ENCODE data around the gene SMARCA5. TPM values are rescaled to one million over a fixed set of nuclear protein-coding genes. Genes with fewer than 3 reads are reported as not detected.

SMARCA5 gene
- total and polyA plus RNA-seq, 9 of the 15 experiments (the other 6 are each of a cell fraction or from before 2014, with no cell fraction given), result 21.6 to 57.8 (median 34.6) TPM

DNA sequence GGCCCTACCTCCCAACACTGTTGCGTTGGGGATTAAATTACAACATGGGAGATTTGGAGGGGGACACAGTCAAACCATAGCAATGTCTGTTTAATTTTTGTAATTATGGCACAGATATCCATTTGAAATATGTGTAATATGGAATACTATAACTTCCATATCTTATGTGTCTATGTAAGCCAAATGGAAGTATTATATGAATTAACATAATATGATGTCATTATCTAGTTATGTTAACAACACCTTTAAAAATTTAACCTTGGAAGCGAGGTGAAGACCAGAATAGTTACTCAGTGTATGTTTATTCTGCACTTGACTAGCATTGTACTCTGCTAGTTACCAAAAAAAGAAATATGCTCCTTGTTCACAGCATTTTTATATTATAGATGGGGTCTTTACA lies 4.3 kb downstream of the SMARCA5 start:
- H3K79me2 ChIP-seq (ENCODE audit: control insufficient read depth, insufficient read depth, low read length), result peaks cover 90% of the 10 kb centered on the region
- H3K4me2 ChIP-seq (ENCODE audit: insufficient read depth, low read length), result no peak overlapping the region
- no peaks in the 10 kb centered on the region for H3K9me1 ChIP-seq (ENCODE audit: control insufficient read depth, insufficient read depth, low read length)
- FAIRE-seq (no peak), DNase-seq (ENCODE audit: extremely low read depth in 1 of 4, low spot score in 3 of 4) (no peak), ATAC-seq (no peak)
- no TSS peak for BruUV-seq (replicated peaks)
- ChIA-PET POLR2A (no interaction called here), CTCF (ENCODE audit: low intra/inter-chr PET ratio) (no interaction called here)
- 87% methylated on average over 2 of the region's 2 CpGs for WGBS (ENCODE audit: insufficient coverage, low coverage, missing lambda C conversion rate)
- in situ Hi-C loops (cut with MboI) (no loop called here), intact Hi-C loops (cut with micrococcal nuclease) (loop anchor here (10.0 kb wide), 1 partner anchor 617 kb away; no protein-coding TSS in a partner anchor)
- no peaks in the 10 kb centered on the region for H3K9me3 ChIP-seq (replicated peaks; ENCODE audit: control insufficient read depth, insufficient read depth, low read depth, low read length)
- H3K27ac ChIP-seq (ENCODE audit: extremely low read depth, low read depth, low read length), result peak overlapping the region; percentile 16; the same call in 1 of the 3 replicates
- peaks cover 0 to 8% of the 10 kb centered on the region in 2 experiments; a peak in 3 of 5 replicates for H3K4me1 ChIP-seq (replicated peaks in 1 of 2; ENCODE audit: control insufficient read depth in 2 of 2, insufficient read depth in 2 of 2, low read length in 2 of 2)
- TF ChIP-seq THRB (CRISPR knock-in tag; conservative IDR thresholded peaks at IDR 0.05) (no peak), PBX2 (CRISPR knock-in tag; IDR thresholded peaks at IDR 0.05; ENCODE audit: low read depth) (no peak), PBX2 (tag; conservative IDR thresholded peaks at IDR 0.05; ENCODE audit: low read depth) (no peak), MYC (IDR thresholded peaks at IDR 0.05; ENCODE audit: low read depth, low read length) (no peak), MYC (CRISPR knock-in tag; IDR thresholded peaks at IDR 0.05; ENCODE audit: borderline replicate concordance, low read depth) (no peak), PPARD (CRISPR knock-in tag; IDR thresholded peaks at IDR 0.05) (no peak), ZNF121 (CRISPR knock-in tag; conservative IDR thresholded peaks at IDR 0.05) (no peak), ZFP36 (IDR thresholded peaks at IDR 0.05; ENCODE audit: low read depth, low read length, partially characterized antibody) (no peak), SFPQ (IDR thresholded peaks at IDR 0.05; ENCODE audit: low read depth, low read length) (no peak), SNIP1 (IDR thresholded peaks at IDR 0.05; ENCODE audit: low read depth) (no peak)
- H4K20me1 ChIP-seq (replicated peaks; ENCODE audit: control insufficient read depth, insufficient read depth, low read length), result peaks cover 11% of the 10 kb centered on the region
- H2AFZ ChIP-seq (ENCODE audit: low read depth, low read length), result no peak overlapping the region
- H3K4me3 ChIP-seq, result no peak overlapping the region
- H3K27me3 ChIP-seq (ENCODE audit: control insufficient read depth in 2 of 2, insufficient read depth in 2 of 2, low read length in 2 of 2), result no peaks in the 10 kb centered on the region
- peaks cover 64% of the 10 kb centered on the region for H3K36me3 ChIP-seq (ENCODE audit: control insufficient read depth, insufficient read depth, low read length)
- no peak overlapping the region for H3K9ac ChIP-seq (ENCODE audit: insufficient read depth in 1 of 2, low read depth in 2 of 2, low read length in 2 of 2)

All from K562 (cell line).